K562 (cell line): ENCODE measurements around the gene TESK1. TPM values are rescaled to one million over a fixed set of nuclear protein-coding genes. Genes with fewer than 3 reads are reported as not detected.
"Not testable (repeated sequence)": the region's sequence is repeated elsewhere in the genome, so short reads cannot be mapped to it uniquely, and the experiment has no call there.

Experiments
- ATAC-seq: fragments of 200-7000 bp; cut with Tn5 transposase; 3 replicates; pipeline ENCODE4 v1.9.1; 2020; ENCODE audit warnings: moderate library complexity
- BruUV-seq: library from RNA; stranded (reverse); fragments of 400-500 nt; replicated peaks from 2 replicates; lab custom pipeline; 2021; lab: Mats Ljungman, UMichigan
- CTCF ChIA-PET: fragments of 300-600 bp; formaldehyde crosslinking; extraction: SDS; loops from one replicate; lab custom pipeline; 2021; ENCODE audit warnings: low intra/inter-chr PET ratio; lab: Yijun Ruan, JAX
- POLR2A ChIA-PET: fragments of 300-600, 350-650 bp; sonication (Branson Sonifier 250); formaldehyde crosslinking; extraction: SDS; loops from one replicate; lab custom pipeline; 2021; ENCODE audit warnings: antibody characterized with exemption, inconsistent platforms; lab: Yijun Ruan, JAX
- DNase-seq, 4 experiments: peaks; one replicate each; pipeline versions ENCODE4 v3.0.0 to v3.0.0-alpha.2; 2011 to 2018; ENCODE audit warnings: low spot score in 3 of 4, mixed read lengths in 3 of 4; ENCODE audit errors: extremely low read depth in 1 of 4
- FAIRE-seq: peaks from 2 replicates; lab custom pipeline; 2011; peaks lifted over from hg19 to GRCh38; lab: Jason Lieb, UNC
- H2AFZ ChIP-seq: 2 replicates; pipeline ENCODE4 v1.6.0; 2011; ENCODE audit warnings: low read depth, low read length, control low read depth, inconsistent platforms
- H3K27ac ChIP-seq: fragments of 200-600 bp; 3 replicates; pipeline ENCODE4 v1.8.0; 2011; ENCODE audit warnings: low read depth, mild to moderate bottlenecking, control low read depth, inconsistent platforms, low read length, moderate library complexity, mixed read lengths; ENCODE audit errors: extremely low read depth
- H3K27me3 ChIP-seq, 2 experiments: fragments of 300-600 bp in 1 of 2; 2 replicates in 1 of 2; 3 replicates in 1 of 2; pipeline versions ENCODE4 v1.6.0 to v1.8.0; 2011; ENCODE audit warnings: inconsistent platforms in 2 of 2, low read length in 2 of 2, mild to moderate bottlenecking in 1 of 2, mixed read lengths in 1 of 2, moderate library complexity in 1 of 2; ENCODE audit not compliant: control insufficient read depth in 2 of 2, insufficient read depth in 2 of 2
- H3K36me3 ChIP-seq: fragments of 300-600 bp; 3 replicates; pipeline ENCODE4 v1.8.0; 2011; ENCODE audit warnings: mild to moderate bottlenecking, low read length, inconsistent platforms; ENCODE audit not compliant: control insufficient read depth, insufficient read depth
- H3K4me1 ChIP-seq, 2 experiments: fragments of 200-600 bp in 1 of 2; replicated peaks in 1 of 2; 2 replicates in 1 of 2; 3 replicates in 1 of 2; pipeline versions ENCODE4 v1.5.1 to v1.8.0; 2011; ENCODE audit warnings: inconsistent platforms in 2 of 2, low read length in 2 of 2, mild to moderate bottlenecking in 1 of 2, mixed read lengths in 1 of 2, moderate library complexity in 1 of 2; ENCODE audit not compliant: control insufficient read depth in 2 of 2, insufficient read depth in 2 of 2
- H3K4me2 ChIP-seq: 2 replicates; pipeline ENCODE4 v1.6.1; 2011; ENCODE audit warnings: low read length, control low read depth, inconsistent platforms, mixed read lengths; ENCODE audit not compliant: insufficient read depth
- H3K4me3 ChIP-seq: fragments of 200-600 bp; sonication (generic), shearing (Covaris generic); 2 replicates; pipeline ENCODE4 v1.5.1; 2016; ENCODE audit warnings: control low read depth, inconsistent platforms
- H3K79me2 ChIP-seq: fragments of 200-600 bp; 3 replicates; pipeline ENCODE4 v1.8.0; 2011; ENCODE audit warnings: low read length, inconsistent platforms; ENCODE audit not compliant: control insufficient read depth, insufficient read depth
- H3K9ac ChIP-seq, 2 experiments: 2 replicates each; pipeline versions ENCODE4 v1.6.0 to v1.6.1; 2011; ENCODE audit warnings: low read depth in 2 of 2, low read length in 2 of 2, control low read depth in 1 of 2, inconsistent platforms in 1 of 2, mild to moderate bottlenecking in 1 of 2, mixed read lengths in 1 of 2; ENCODE audit not compliant: insufficient read depth in 1 of 2
- H3K9me1 ChIP-seq: one replicate; pipeline ENCODE4 v1.6.0; 2011; ENCODE audit warnings: inconsistent platforms, mild to moderate bottlenecking, low read length, moderate library complexity; ENCODE audit not compliant: control insufficient read depth, insufficient read depth
- H3K9me3 ChIP-seq: replicated peaks from 2 replicates; pipeline ENCODE4 v1.5.1; 2011; ENCODE audit warnings: low read depth, low read length, inconsistent platforms; ENCODE audit not compliant: control insufficient read depth, insufficient read depth
- H4K20me1 ChIP-seq: replicated peaks from 2 replicates; pipeline ENCODE4 v1.6.1; 2011; ENCODE audit warnings: low read length, inconsistent platforms, mixed read lengths; ENCODE audit not compliant: control insufficient read depth, insufficient read depth
- WGBS: fragments of 100-300 bp; shearing (Covaris generic); methylation state at CpG from one replicate; pipeline ENCODE4 v1.1.6; 2016; ENCODE audit warnings: low coverage, mixed read lengths; ENCODE audit not compliant: insufficient coverage; ENCODE audit errors: missing lambda C conversion rate; 5-methylcytosine and 5-hydroxymethylcytosine counted together
- in situ Hi-C: fragments of 300-500 bp; cut with MboI; formaldehyde crosslinking; loops from 4 replicates; pipeline ENCODE4 v1.15.0; 2018; ENCODE audit warnings: inconsistent platforms, mixed read lengths
- intact Hi-C: fragments of 100-400 bp; cut with micrococcal nuclease; formaldehyde crosslinking; loops from 2 replicates; pipeline ENCODE4 v1.14.2; 2022
- polyA plus RNA-seq, 8 experiments: library from polyadenylated mRNA; depleted of rRNA in 4 of 8; stranded (reverse) in 5 of 8; unstranded in 3 of 8; fragments of >200 nt; fragmentation: Nextera tagmentation in 2 of 8; fragmentation: Illumina TruSeq in 1 of 8; extraction: Ambion mirVana in 2 of 8; extraction: Trizol in 1 of 8; gene quantifications; 2 replicates each; pipeline versions ENCODE4 v1.2.1 to v1.2.3, GENCODE V29; 2011 to 2014; ENCODE audit warnings: inconsistent platforms in 1 of 8, missing spikeins in 1 of 8
- total RNA-seq, 7 experiments: library from RNA; depleted of rRNA in 6 of 7; stranded (reverse); fragments of >200 nt in 6 of 7; fragmentation: Illumina TruSeq in 2 of 7; extraction: Trizol in 2 of 7; gene quantifications; 2 replicates each; pipeline versions ENCODE4 v1.2.1 to v1.2.3, GENCODE V29; 2011 to 2021; ENCODE audit warnings: low replicate concordance in 1 of 7
- TF ChIP-seq, protein P1 (sequence below): fragments of 250-450 bp; sonication (Bioruptor Pico); IDR thresholded peaks from 2 replicates; pipeline ENCODE4 v1.5.1; 2021; ENCODE audit warnings: mild to moderate bottlenecking

Gene TESK1
- total and polyA plus RNA-seq, 9 of the 15 experiments (the other 6 are each of a cell fraction or from before 2014, with no cell fraction given), result 0.07 to 10.4 (median 4.1) TPM

DNA sequence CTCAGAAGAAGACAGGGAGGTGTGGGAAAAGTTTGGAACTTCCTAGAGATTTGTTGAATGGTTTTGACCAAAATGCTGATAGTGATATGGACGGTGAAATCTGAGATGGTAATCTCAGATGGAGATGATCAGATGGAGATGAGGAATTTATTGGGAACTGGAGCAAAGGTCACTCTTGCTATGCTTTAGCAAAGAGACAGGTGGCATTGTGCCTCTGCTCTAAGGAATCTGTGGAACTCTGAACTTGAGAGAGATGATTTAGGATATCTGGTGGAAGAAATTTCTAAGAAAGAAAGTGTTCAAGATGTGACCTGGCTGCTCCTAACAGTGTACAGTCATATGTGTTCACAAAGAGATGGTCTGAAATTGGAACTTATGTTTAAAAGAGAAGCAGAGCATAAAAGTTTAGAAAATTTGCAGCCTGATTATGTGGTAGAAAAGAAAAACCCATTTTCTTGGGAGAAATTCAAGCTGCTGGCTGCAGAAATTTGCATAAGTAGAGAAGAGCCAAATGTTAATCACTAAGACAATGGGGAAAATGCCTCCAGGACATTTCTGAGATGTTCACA lies 25.3 kb upstream of the TESK1 start:
- FAIRE-seq, CTCF ChIA-PET: not testable (repeated sequence)
- WGBS, result 0% methylated on average over 1 of the region's 1 CpG

DNA sequence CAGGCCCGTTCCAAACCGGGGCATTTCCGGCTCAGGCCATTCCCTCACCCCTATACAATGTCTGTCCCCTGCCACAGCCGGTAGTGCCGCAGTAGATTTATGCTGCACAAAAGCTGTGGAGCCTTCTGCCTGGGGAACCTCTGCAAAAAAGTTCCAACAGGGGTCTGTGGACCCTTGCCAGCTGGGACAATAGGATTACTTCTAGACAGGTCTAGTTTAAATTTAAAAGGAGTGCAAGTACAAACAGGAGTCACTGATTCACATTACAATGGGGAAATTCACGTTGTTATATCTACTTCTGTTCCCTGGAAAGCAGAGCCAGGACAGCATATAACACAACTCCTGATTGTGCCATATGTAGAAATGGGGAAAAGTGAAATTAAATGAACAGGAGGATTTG lies 21.5 kb upstream of the TESK1 start:
- CTCF ChIA-PET, result not testable (repeated sequence)

More for the DNA sequence above, 25.3 kb upstream of the TESK1 start:
- H3K27ac ChIP-seq, H3K9ac ChIP-seq, DNase-seq, BruUV-seq, ATAC-seq, H3K9me3 ChIP-seq, H3K4me1 ChIP-seq, POLR2A ChIA-PET, H3K4me2 ChIP-seq: not testable (repeated sequence)
- TF ChIP-seq, protein P1, sequence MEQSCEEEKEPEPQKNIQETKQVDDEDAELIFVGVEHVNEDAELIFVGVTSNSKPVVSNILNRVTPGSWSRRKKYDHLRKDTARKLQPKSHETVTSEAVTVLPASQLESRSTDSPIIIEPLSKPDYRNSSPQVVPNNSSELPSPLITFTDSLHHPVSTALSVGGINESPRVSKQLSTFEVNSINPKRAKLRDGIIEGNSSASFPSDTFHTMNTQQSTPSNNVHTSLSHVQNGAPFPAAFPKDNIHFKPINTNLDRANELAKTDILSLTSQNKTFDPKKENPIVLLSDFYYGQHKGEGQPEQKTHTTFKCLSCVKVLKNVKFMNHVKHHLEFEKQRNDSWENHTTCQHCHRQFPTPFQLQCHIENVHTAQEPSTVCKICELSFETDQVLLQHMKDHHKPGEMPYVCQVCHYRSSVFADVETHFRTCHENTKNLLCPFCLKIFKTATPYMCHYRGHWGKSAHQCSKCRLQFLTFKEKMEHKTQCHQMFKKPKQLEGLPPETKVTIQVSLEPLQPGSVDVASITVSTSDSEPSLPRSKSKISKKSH (CRISPR knock-in tag), result peak; percentile 35; the same call in 1 of the 2 replicates
- TF ChIP-seq, all 486 proteins: peak for 1; not testable (repeated sequence) for 485
- H2AFZ ChIP-seq, in situ Hi-C loops, H3K79me2 ChIP-seq, H3K27me3 ChIP-seq, H3K4me3 ChIP-seq, H4K20me1 ChIP-seq, H3K9me1 ChIP-seq, H3K36me3 ChIP-seq, intact Hi-C loops: not testable (repeated sequence)

DNA sequence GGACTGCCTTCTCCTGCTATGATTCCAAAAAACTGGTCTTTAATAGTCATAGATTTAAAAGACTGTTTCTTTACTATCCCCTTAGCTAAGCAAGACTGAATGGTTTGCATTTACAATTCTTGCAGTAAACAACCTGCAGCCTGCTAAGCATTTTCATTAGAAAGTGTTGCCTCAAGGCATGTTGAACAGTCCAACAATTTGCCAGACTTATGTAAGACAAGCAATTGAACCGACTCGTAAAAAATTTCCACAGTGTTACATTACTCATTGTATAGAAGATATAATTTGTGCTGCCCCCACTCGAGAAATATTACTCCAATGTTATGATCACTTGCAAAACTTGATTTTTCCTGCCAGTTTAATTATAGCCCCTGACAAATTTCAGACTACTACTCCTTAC lies 20.4 kb upstream of the TESK1 start:
- intact Hi-C loops, H3K9ac ChIP-seq, in situ Hi-C loops, H3K4me2 ChIP-seq, BruUV-seq, H3K79me2 ChIP-seq, H3K9me3 ChIP-seq, FAIRE-seq, H3K9me1 ChIP-seq, DNase-seq, H3K27ac ChIP-seq, H3K4me1 ChIP-seq, H3K27me3 ChIP-seq, H3K36me3 ChIP-seq, ATAC-seq, H4K20me1 ChIP-seq, H3K4me3 ChIP-seq, H2AFZ ChIP-seq: not testable (repeated sequence)
- ChIA-PET POLR2A (interaction anchor here (0.6 kb wide), 1 partner anchor 61 kb away, joined by 3 read pairs; no protein-coding TSS in a partner anchor), CTCF (interaction anchor here (0.7 kb wide), 1 partner anchor 489 kb away, joined by 3 read pairs; the partner anchor contains the start of gene PIGO)
- 5% methylated on average over 3 of the region's 3 CpGs for WGBS

More for the DNA sequence above, 21.5 kb upstream of the TESK1 start:
- BruUV-seq, H3K4me3 ChIP-seq, H3K4me1 ChIP-seq, ATAC-seq, H3K36me3 ChIP-seq, H2AFZ ChIP-seq, in situ Hi-C loops, DNase-seq, H3K27me3 ChIP-seq, POLR2A ChIA-PET, H3K9me3 ChIP-seq, H3K9me1 ChIP-seq, H4K20me1 ChIP-seq, intact Hi-C loops, H3K27ac ChIP-seq, H3K4me2 ChIP-seq, FAIRE-seq, H3K9ac ChIP-seq, H3K79me2 ChIP-seq: not testable (repeated sequence)
- WGBS, result 7% methylated on average over 5 of the region's 6 CpGs
